Measurements from ENCODE around the gene FOXL1. TPM values are rescaled to one million over a fixed set of nuclear protein-coding genes. Genes with fewer than 3 reads are reported as not detected.

The FOXL1 gene
- total RNA-seq, 2 experiments from 2014 or later = not detected

- intact Hi-C loops (cut with DNase I, micrococcal nuclease) = no loop called here
- ChIA-PET POLR2A (no interaction called here), CTCF (no interaction called here)
- Mint-ChIP-seq H3K27me3 (peaks cover 77% of the 10 kb centered on the region), H3K4me1 (ENCODE audit: low read depth) (no peaks in the 10 kb centered on the region), H3K27ac (no peak overlapping the region), H3K4me3 (no peak overlapping the region), H3K9me3 (no peaks in the 10 kb centered on the region), H3K36me3 (ENCODE audit: low read depth) (no peaks in the 10 kb centered on the region)
- no peak for DNase-seq
- Histone ChIP-seq H3K36me3 (ENCODE audit: insufficient read depth, low read length) (no peaks in the 10 kb centered on the region), H3K4me1 (ENCODE audit: insufficient read depth, low read length) (peaks cover 3% of the 10 kb centered on the region), H3K4me3 (ENCODE audit: low read length) (no peak overlapping the region), H3K27me3 (ENCODE audit: control insufficient read depth in 1 of 2, insufficient read depth in 2 of 2, low read length in 2 of 2) (peaks cover 43 to 47% of the 10 kb centered on the region in 2 experiments), H3K9me3 (ENCODE audit: control insufficient read depth in 1 of 2, insufficient read depth in 1 of 2, low read length in 2 of 2) (peaks cover 0 to 3% of the 10 kb centered on the region in 2 experiments), H3K27ac (ENCODE audit: low read depth in 1 of 2, low read length in 2 of 2) (no peak overlapping the region)
- no peak for TF ChIP-seq CTCF (IDR thresholded peaks at IDR 0.05)
- ATAC-seq (ENCODE audit: poor library complexity) = no peak
These were observed 3.1 kb downstream of the FOXL1 start for GRCh38 chr16:86581458-86581857.

- TF ChIP-seq CTCF (IDR thresholded peaks at IDR 0.05) = no peak
- ChIA-PET CTCF (no interaction called here), POLR2A (no interaction called here)
- no peak overlapping the region for H3K4me3 Mint-ChIP-seq
- H3K36me3 ChIP-seq (ENCODE audit: insufficient read depth, low read length) = no peaks in the 10 kb centered on the region
- DNase-seq = no peak
- no peak overlapping the region for H3K27ac ChIP-seq (ENCODE audit: low read depth in 1 of 2, low read length in 2 of 2)
- no peak overlapping the region for H3K27ac Mint-ChIP-seq
- H3K4me1 Mint-ChIP-seq (ENCODE audit: low read depth) = no peaks in the 10 kb centered on the region
- intact Hi-C loops (cut with DNase I, micrococcal nuclease) = no loop called here
- no peak overlapping the region for H3K4me3 ChIP-seq (ENCODE audit: low read length)
- H3K27me3 ChIP-seq (ENCODE audit: control insufficient read depth in 1 of 2, insufficient read depth in 2 of 2, low read length in 2 of 2) = peaks cover 17 to 26% of the 10 kb centered on the region in 2 experiments
- H3K36me3 Mint-ChIP-seq (ENCODE audit: low read depth) = no peaks in the 10 kb centered on the region
- H3K27me3 Mint-ChIP-seq = peaks cover 54% of the 10 kb centered on the region
- H3K9me3 Mint-ChIP-seq = no peaks in the 10 kb centered on the region
- H3K4me1 ChIP-seq (ENCODE audit: insufficient read depth, low read length) = no peaks in the 10 kb centered on the region
- no peak for ATAC-seq (ENCODE audit: poor library complexity)
- H3K9me3 ChIP-seq (ENCODE audit: control insufficient read depth in 1 of 2, insufficient read depth in 1 of 2, low read length in 2 of 2) = no peaks in the 10 kb centered on the region
These were observed 5.8 kb downstream of the FOXL1 start for GRCh38 chr16:86584071-86584685.

DNA sequence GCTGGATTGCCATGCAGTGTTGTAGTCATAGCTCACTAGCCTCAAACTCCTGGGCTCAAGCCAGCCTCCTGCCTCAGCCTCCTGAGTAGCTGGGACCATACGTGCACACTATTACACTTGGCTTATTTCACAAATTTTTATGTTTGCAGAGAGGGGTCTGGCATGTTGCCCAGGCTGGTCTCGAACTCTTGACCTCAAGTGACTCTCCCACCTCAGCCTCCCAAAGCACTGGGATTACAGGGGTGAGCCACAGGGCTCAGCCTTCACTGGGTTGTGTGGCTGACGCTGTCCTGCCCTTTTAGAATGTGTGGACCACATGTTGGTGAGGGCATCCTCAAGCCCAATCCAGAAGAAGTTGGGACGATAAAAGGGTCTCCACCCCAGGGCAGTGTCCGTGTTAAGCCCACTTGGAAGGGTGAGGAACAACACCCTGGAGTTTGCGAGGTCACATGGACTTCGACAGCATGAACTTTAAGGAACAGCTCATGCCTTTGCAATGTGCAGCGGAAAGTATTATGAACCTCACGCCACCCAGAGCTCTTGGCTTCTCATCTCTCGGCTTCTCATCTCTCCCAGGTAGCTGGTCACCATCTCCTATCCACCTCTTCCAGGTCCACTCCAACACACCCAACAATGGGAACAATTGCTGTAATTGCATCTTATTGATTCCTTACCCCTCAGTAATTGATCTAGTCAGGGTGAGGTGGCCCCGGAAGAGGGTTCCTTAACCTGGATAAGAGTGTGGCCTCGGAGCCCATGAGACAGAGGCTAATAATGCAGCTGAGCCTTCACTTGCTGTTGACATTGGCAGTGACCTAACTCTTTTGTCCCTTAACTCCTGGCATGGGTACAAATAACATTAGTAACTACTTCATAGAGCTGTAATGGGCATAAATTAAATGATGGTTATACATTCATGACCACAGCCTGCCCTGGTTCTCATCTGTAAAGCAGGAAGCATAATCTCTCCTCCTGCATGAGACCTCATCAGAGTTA, 6.7 kb downstream of the FOXL1 start:
- no peak overlapping the region for H3K4me3 Mint-ChIP-seq
- intact Hi-C loops (cut with DNase I, micrococcal nuclease) = no loop called here
- no peak overlapping the region for H3K27ac ChIP-seq (ENCODE audit: low read depth in 1 of 2, low read length in 2 of 2)
- no peaks in the 10 kb centered on the region for H3K4me1 ChIP-seq (ENCODE audit: insufficient read depth, low read length)
- no peak overlapping the region for H3K27ac Mint-ChIP-seq
- no peaks in the 10 kb centered on the region for H3K36me3 ChIP-seq (ENCODE audit: insufficient read depth, low read length)
- DNase-seq (no peak), ATAC-seq (ENCODE audit: poor library complexity) (no peak)
- peaks cover 16 to 19% of the 10 kb centered on the region in 2 experiments for H3K27me3 ChIP-seq (ENCODE audit: control insufficient read depth in 1 of 2, insufficient read depth in 2 of 2, low read length in 2 of 2)
- H3K9me3 Mint-ChIP-seq = no peaks in the 10 kb centered on the region
- no peaks in the 10 kb centered on the region for H3K9me3 ChIP-seq (ENCODE audit: control insufficient read depth in 1 of 2, insufficient read depth in 1 of 2, low read length in 2 of 2)
- H3K4me3 ChIP-seq (ENCODE audit: low read length) = no peak overlapping the region
- ChIA-PET POLR2A (no interaction called here), CTCF (no interaction called here)
- no peaks in the 10 kb centered on the region for H3K4me1 Mint-ChIP-seq (ENCODE audit: low read depth)
- no peaks in the 10 kb centered on the region for H3K36me3 Mint-ChIP-seq (ENCODE audit: low read depth)
- no peak for TF ChIP-seq CTCF (IDR thresholded peaks at IDR 0.05)
- H3K27me3 Mint-ChIP-seq = peaks cover 52% of the 10 kb centered on the region
